Mesendoderm (in vitro differentiated cells): ENCODE results near the gene ERN1.

Experiments
- DNase-seq: peaks from one replicate; pipeline ENCODE4 v3.0.0; 2013
- H2AK5ac ChIP-seq: 2 replicates; pipeline ENCODE4 v1.6.1; 2013; ENCODE audit warnings: low read length, inconsistent platforms
- H2BK120ac ChIP-seq: 2 replicates; pipeline ENCODE4 v1.6.1; 2013; ENCODE audit warnings: low read depth, mild to moderate bottlenecking, low read length, moderate library complexity, mixed read lengths
- H2BK15ac ChIP-seq: replicated peaks from 2 replicates; pipeline ENCODE4 v1.6.1; 2013; ENCODE audit warnings: low read depth, mild to moderate bottlenecking, moderate library complexity
- H2BK5ac ChIP-seq: 2 replicates; pipeline ENCODE4 v1.6.1; 2013; ENCODE audit warnings: low read length, inconsistent platforms
- H3K18ac ChIP-seq: 2 replicates; pipeline ENCODE4 v1.6.1; 2013; ENCODE audit warnings: mild to moderate bottlenecking, low read length, mixed read lengths
- H3K23ac ChIP-seq: one replicate; pipeline ENCODE4 v1.6.1; 2013; ENCODE audit warnings: low read length
- H3K27ac ChIP-seq: 2 replicates; pipeline ENCODE4 v1.5.1; 2013; ENCODE audit warnings: low read depth, mild to moderate bottlenecking, inconsistent platforms, low read length, moderate library complexity
- H3K27me3 ChIP-seq: 2 replicates; pipeline ENCODE4 v1.6.1; 2013; ENCODE audit warnings: low read length, control low read depth, mild to moderate bottlenecking, inconsistent platforms; ENCODE audit not compliant: insufficient read depth, poor library complexity
- H3K36me3 ChIP-seq: 2 replicates; pipeline ENCODE4 v1.6.1; 2013; ENCODE audit warnings: low read length, inconsistent platforms; ENCODE audit not compliant: control insufficient read depth, insufficient read depth
- H3K4ac ChIP-seq: one replicate; pipeline ENCODE4 v1.6.1; 2013; ENCODE audit warnings: low read depth, mild to moderate bottlenecking, low read length, moderate library complexity
- H3K4me1 ChIP-seq: 2 replicates; pipeline ENCODE4 v1.6.1; 2013; ENCODE audit warnings: low read depth, low read length, inconsistent platforms; ENCODE audit not compliant: control insufficient read depth
- H3K4me2 ChIP-seq: 2 replicates; pipeline ENCODE4 v1.6.1; 2013; ENCODE audit warnings: low read length
- H3K4me3 ChIP-seq: 2 replicates; pipeline ENCODE4 v1.5.1; 2013; ENCODE audit warnings: mild to moderate bottlenecking, low read length
- H3K56ac ChIP-seq: one replicate; pipeline ENCODE4 v1.6.1; 2013; ENCODE audit warnings: low read length
- H3K79me1 ChIP-seq: 2 replicates; pipeline ENCODE4 v1.6.1; 2013; ENCODE audit warnings: low read length, inconsistent platforms
- H3K79me2 ChIP-seq: 2 replicates; pipeline ENCODE4 v1.6.1; 2013; ENCODE audit warnings: mild to moderate bottlenecking, low read length; ENCODE audit not compliant: control insufficient read depth, insufficient read depth
- H3K9ac ChIP-seq: 2 replicates; pipeline ENCODE4 v1.6.1; 2013; ENCODE audit warnings: low read length, inconsistent platforms
- H4K5ac ChIP-seq: one replicate; pipeline ENCODE4 v1.6.1; 2013; ENCODE audit warnings: low read length
- H4K8ac ChIP-seq: one replicate; pipeline ENCODE4 v1.6.1; 2013; ENCODE audit warnings: low read depth, mild to moderate bottlenecking, control low read depth, low read length, moderate library complexity
- WGBS: extraction: QIAGEN DNeasy Blood & Tissue Kit; methylation state at CpG from one replicate; pipeline ENCODE4 v1.1.7; 2013; ENCODE audit warnings: low lambda C conversion rate, missing lambda C conversion rate; ENCODE audit not compliant: insufficient coverage; ENCODE audit errors: extremely low coverage; 5-methylcytosine and 5-hydroxymethylcytosine counted together
- small RNA-seq: library from polyadenylated mRNA; stranded (forward); fragments of <200 nt; extraction: miRNeasy Mini kit (QIAGEN cat#:217004); gene quantifications from one replicate; pipeline ENCODE3, GENCODE V24; 2013; ENCODE audit not compliant: insufficient read depth

ERN1 gene

GRCh38 chr17:63993368-63993985 lies 136.5 kb downstream of the ERN1 start:
- H3K4ac ChIP-seq: no peak overlapping the region
- H3K27me3 ChIP-seq: no peaks in the 10 kb centered on the region
- no peak overlapping the region for H3K9ac ChIP-seq
- H3K56ac ChIP-seq: no peak overlapping the region
- H2BK5ac ChIP-seq: no peak overlapping the region
- H2BK15ac ChIP-seq: no peak overlapping the region
- H3K36me3 ChIP-seq: no peaks in the 10 kb centered on the region
- no peak for DNase-seq
- no peaks in the 10 kb centered on the region for H3K4me1 ChIP-seq
- H3K27ac ChIP-seq: no peak overlapping the region
- no peak overlapping the region for H4K8ac ChIP-seq
- H2BK120ac ChIP-seq: no peak overlapping the region
- no peak overlapping the region for H3K23ac ChIP-seq
- H3K4me3 ChIP-seq: no peak overlapping the region
- WGBS: no CpG with 5 or more reads among the region's 3 CpGs
- H3K79me1 ChIP-seq: no peaks in the 10 kb centered on the region
- no peak overlapping the region for H4K5ac ChIP-seq
- H3K79me2 ChIP-seq: no peaks in the 10 kb centered on the region
- H3K4me2 ChIP-seq: no peak overlapping the region
- no peak overlapping the region for H2AK5ac ChIP-seq
- H3K18ac ChIP-seq: no peak overlapping the region

- DNase-seq: no peak
- Histone ChIP-seq H3K36me3 (no peaks in the 10 kb centered on the region), H2BK120ac (no peak overlapping the region), H3K27ac (no peak overlapping the region), H3K4ac (no peak overlapping the region), H3K4me3 (no peak overlapping the region), H3K79me1 (no peaks in the 10 kb centered on the region), H2BK5ac (no peak overlapping the region), H2AK5ac (no peak overlapping the region), H3K27me3 (no peaks in the 10 kb centered on the region), H4K5ac (no peak overlapping the region), H3K23ac (no peak overlapping the region), H2BK15ac (no peak overlapping the region), H4K8ac (no peak overlapping the region), H3K18ac (no peak overlapping the region), H3K9ac (no peak overlapping the region), H3K4me2 (no peak overlapping the region), H3K56ac (no peak overlapping the region), H3K4me1 (no peaks in the 10 kb centered on the region), H3K79me2 (no peaks in the 10 kb centered on the region)
- WGBS: no CpG with 5 or more reads among the region's 11 CpGs
These were observed 138.3 kb downstream of the ERN1 start for GRCh38 chr17:63991611-63992010.

- H3K4me3 ChIP-seq: no peak overlapping the region
- no peak overlapping the region for H2BK120ac ChIP-seq
- H3K4me2 ChIP-seq: no peak overlapping the region
- no CpG with 5 or more reads among the region's 21 CpGs for WGBS
- no peak overlapping the region for H3K4ac ChIP-seq
- no peak overlapping the region for H3K18ac ChIP-seq
- H3K23ac ChIP-seq: no peak overlapping the region
- H2BK5ac ChIP-seq: no peak overlapping the region
- no peak overlapping the region for H3K27ac ChIP-seq
- H4K5ac ChIP-seq: no peak overlapping the region
- no peak overlapping the region for H2AK5ac ChIP-seq
- H4K8ac ChIP-seq: no peak overlapping the region
- no peaks in the 10 kb centered on the region for H3K79me1 ChIP-seq
- H2BK15ac ChIP-seq: no peak overlapping the region
- H3K9ac ChIP-seq: no peak overlapping the region
- H3K27me3 ChIP-seq: no peaks in the 10 kb centered on the region
- H3K79me2 ChIP-seq: no peaks in the 10 kb centered on the region
- H3K56ac ChIP-seq: no peak overlapping the region
- H3K4me1 ChIP-seq: no peaks in the 10 kb centered on the region
- no peaks in the 10 kb centered on the region for H3K36me3 ChIP-seq
- DNase-seq: no peak
These were observed 140.2 kb downstream of the ERN1 start for GRCh38 chr17:63989622-63990345.

Small RNA genes within 50 kb of the gene (small RNA-seq; reads per million reads assigned to genes)
- gene SNORD104: 17,622 reads per million, percentile 100 among the genes with 10 or more reads in this experiment
